GM18909 (cell line): ENCODE results near the gene SNX15.

Experiments used
- ATAC-seq: cut with Tn5 transposase; IDR thresholded peaks from one replicate; pipeline ENCODE4 v1.9.1; 2021; ENCODE audit warnings: mild to moderate bottlenecking; ENCODE audit not compliant: unreplicated experiment, poor library complexity

The SNX15 gene

GRCh38 chr11:65078786-65079342, 51.6 kb downstream of the SNX15 start:
- no peak for ATAC-seq

- peak; percentile 14 for ATAC-seq
Observed at GRCh38 chr11:65083134-65083833, 56.0 kb downstream of the SNX15 start.

- peak; percentile 76 for ATAC-seq
Observed at GRCh38 chr11:65083834-65084597, 56.8 kb downstream of the SNX15 start, which contains the start of the genes CDCA5 and ZFPL1. CDCA5 (minus strand) TSS chr11:65084040; CDS start chr11:65083978, 62 bp downstream. ZFPL1 (plus strand) TSS chr11:65084222; CDS start chr11:65084699, 477 bp downstream.

- ATAC-seq = no peak
Observed at GRCh38 chr11:65084598-65085375, 57.5 kb downstream of the SNX15 start.

- ATAC-seq = no peak
Observed at GRCh38 chr11:65085446-65085845, 58.2 kb downstream of the SNX15 start.

GRCh38 chr11:65086809-65087208, 59.6 kb downstream of the SNX15 start:
- no peak for ATAC-seq

GRCh38 chr11:65087216-65087615, 60.0 kb downstream of the SNX15 start:
- ATAC-seq = no peak

- no peak for ATAC-seq
Observed at GRCh38 chr11:65087827-65088226, 60.6 kb downstream of the SNX15 start.

- ATAC-seq = no peak
Observed at GRCh38 chr11:65089621-65090020, 62.4 kb downstream of the SNX15 start.
